Breast epithelium (tissue), 3 donors: ENCODE data around the gene SIN3B.

Experiments
- CTCF ChIP-seq, 3 donors: fragments of 450-650 bp; IDR thresholded peaks; one replicate each; pipeline ENCODE4 v1.5.1; 2016 to 2017; ENCODE audit warnings: antibody characterized with exemption in 3 of 3, mild to moderate bottlenecking in 3 of 3, moderate library complexity in 3 of 3
- POLR2A ChIP-seq: fragments of 450-650 bp; IDR thresholded peaks from one replicate; pipeline ENCODE4 v1.6.1; 2016; ENCODE audit warnings: antibody characterized with exemption, mild to moderate bottlenecking, moderate library complexity
- POLR2AphosphoS5 ChIP-seq, 3 donors: sonication (generic); formaldehyde crosslinking; IDR thresholded peaks; one replicate each; pipeline ENCODE4 v1.6.1; 2017; ENCODE audit warnings: antibody characterized with exemption in 3 of 3

GRCh38 chr19:16928916-16929315 lies 99.7 kb downstream of the SIN3B start:
- TF ChIP-seq CTCF (IDR thresholded peaks at IDR 0.05) (no peak), POLR2A (no peak), POLR2AphosphoS5 (IDR thresholded peaks at IDR 0.05) (no peak)
